Tibial nerve (tissue), 4 donors: ENCODE results near the gene KLRC2.
"Not testable (repeated sequence)": the region's sequence is repeated elsewhere in the genome, so short reads cannot be mapped to it uniquely, and the experiment has no call there.

Source experiments
- EP300 ChIP-seq, 2 donors: sonication (generic); formaldehyde crosslinking; IDR thresholded peaks; one replicate each; pipeline ENCODE4 v1.6.1; 2017; ENCODE audit warnings: antibody characterized with exemption in 2 of 2, mild to moderate bottlenecking in 1 of 2
- POLR2A ChIP-seq, 2 donors: fragments of 450-650 bp; IDR thresholded peaks; one replicate each; pipeline ENCODE4 v1.6.1; 2017; ENCODE audit warnings: antibody characterized with exemption in 2 of 2, mild to moderate bottlenecking in 2 of 2, moderate library complexity in 2 of 2
- TF ChIP-seq, protein P1 (sequence below), 5 experiments: fragments of 200-600 bp in 3 of 5; fragments of 450-650 bp in 2 of 5; sonication (generic) in 3 of 5; IDR thresholded peaks; one replicate each; pipeline ENCODE4 v1.5.1; 2016 to 2019; ENCODE audit warnings: antibody characterized with exemption in 5 of 5, mild to moderate bottlenecking in 3 of 5, moderate library complexity in 2 of 5

DNA sequence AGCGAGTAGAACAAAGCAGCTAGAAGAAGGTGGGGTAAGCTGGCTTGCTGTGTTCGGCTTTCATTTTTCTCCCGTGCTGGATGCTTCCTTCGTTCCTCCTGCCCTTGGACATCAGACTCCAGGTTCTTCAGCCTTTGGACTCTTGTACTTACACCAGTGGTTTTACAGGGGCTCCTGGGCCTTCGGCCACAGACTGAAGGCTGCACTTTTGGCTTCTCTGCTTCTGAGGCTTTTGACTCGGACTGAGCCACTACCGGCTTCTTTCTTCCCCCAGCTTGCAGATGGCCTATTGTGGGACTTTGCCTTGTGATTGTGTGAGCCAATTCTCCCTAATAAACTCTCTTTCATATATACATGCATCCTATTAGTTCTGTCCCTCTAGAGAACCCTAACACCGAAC, 9.9 kb downstream of the KLRC2 start:
- TF ChIP-seq, protein P1, sequence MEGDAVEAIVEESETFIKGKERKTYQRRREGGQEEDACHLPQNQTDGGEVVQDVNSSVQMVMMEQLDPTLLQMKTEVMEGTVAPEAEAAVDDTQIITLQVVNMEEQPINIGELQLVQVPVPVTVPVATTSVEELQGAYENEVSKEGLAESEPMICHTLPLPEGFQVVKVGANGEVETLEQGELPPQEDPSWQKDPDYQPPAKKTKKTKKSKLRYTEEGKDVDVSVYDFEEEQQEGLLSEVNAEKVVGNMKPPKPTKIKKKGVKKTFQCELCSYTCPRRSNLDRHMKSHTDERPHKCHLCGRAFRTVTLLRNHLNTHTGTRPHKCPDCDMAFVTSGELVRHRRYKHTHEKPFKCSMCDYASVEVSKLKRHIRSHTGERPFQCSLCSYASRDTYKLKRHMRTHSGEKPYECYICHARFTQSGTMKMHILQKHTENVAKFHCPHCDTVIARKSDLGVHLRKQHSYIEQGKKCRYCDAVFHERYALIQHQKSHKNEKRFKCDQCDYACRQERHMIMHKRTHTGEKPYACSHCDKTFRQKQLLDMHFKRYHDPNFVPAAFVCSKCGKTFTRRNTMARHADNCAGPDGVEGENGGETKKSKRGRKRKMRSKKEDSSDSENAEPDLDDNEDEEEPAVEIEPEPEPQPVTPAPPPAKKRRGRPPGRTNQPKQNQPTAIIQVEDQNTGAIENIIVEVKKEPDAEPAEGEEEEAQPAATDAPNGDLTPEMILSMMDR (IDR thresholded peaks at IDR 0.05): not testable (repeated sequence)
- TF ChIP-seq EP300, POLR2A (IDR thresholded peaks at IDR 0.05): not testable (repeated sequence)
